HL-60 (cell line): ENCODE results near the gene UBR4.

Source experiments
- CTCF ChIP-seq: IDR thresholded peaks from one replicate; pipeline ENCODE4 v1.5.1; 2011; ENCODE audit warnings: low read length, control low read depth, inconsistent platforms; ENCODE audit not compliant: insufficient read depth
- GABPA ChIP-seq: IDR thresholded peaks from 2 replicates; pipeline ENCODE4 v1.6.1; 2012; ENCODE audit warnings: low read depth
- POLR2AphosphoS5 ChIP-seq: IDR thresholded peaks from 2 replicates; pipeline ENCODE4 v1.6.1; 2012; ENCODE audit warnings: low read depth

- no peak for TF ChIP-seq CTCF
- no peak for TF ChIP-seq GABPA
- no peak for TF ChIP-seq POLR2AphosphoS5
Observed at GRCh38 chr1:19109545-19109944, 100.5 kb downstream of the UBR4 start.
